Measurements from ENCODE around the gene AP1S1.

DNA sequence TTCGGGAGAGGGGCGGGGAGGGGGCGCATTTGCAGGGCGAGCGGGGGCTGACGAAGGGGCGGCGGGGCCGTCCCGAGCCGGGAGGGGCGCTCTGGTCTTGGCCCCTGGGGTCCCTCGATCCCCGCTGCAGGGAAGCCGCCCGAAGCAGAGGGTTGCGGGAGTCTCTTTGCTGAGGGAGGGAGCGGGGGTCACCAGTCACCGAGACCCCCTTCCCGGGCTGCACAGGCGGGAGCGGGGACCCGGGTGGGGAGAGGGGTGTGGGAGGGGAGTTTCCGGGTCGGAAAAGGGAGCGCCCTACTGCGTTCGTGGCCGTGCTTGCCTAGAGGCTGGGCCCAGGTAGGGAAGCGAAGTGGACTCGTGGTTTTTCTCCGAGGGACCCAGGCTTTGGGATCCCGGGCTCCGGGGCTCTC is 422 bp downstream of the AP1S1 start:
- TF ChIP-seq, protein P1, sequence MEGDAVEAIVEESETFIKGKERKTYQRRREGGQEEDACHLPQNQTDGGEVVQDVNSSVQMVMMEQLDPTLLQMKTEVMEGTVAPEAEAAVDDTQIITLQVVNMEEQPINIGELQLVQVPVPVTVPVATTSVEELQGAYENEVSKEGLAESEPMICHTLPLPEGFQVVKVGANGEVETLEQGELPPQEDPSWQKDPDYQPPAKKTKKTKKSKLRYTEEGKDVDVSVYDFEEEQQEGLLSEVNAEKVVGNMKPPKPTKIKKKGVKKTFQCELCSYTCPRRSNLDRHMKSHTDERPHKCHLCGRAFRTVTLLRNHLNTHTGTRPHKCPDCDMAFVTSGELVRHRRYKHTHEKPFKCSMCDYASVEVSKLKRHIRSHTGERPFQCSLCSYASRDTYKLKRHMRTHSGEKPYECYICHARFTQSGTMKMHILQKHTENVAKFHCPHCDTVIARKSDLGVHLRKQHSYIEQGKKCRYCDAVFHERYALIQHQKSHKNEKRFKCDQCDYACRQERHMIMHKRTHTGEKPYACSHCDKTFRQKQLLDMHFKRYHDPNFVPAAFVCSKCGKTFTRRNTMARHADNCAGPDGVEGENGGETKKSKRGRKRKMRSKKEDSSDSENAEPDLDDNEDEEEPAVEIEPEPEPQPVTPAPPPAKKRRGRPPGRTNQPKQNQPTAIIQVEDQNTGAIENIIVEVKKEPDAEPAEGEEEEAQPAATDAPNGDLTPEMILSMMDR (IDR thresholded peaks at IDR 0.05), result no peak
- no peak for TF ChIP-seq POLR2A (IDR thresholded peaks at IDR 0.05)

All from testis (tissue), 2 donors.